WTC11 (cell line): ENCODE measurements around the gene HECW1. TPM values are rescaled to one million over a fixed set of nuclear protein-coding genes. Genes with fewer than 3 reads are reported as not detected.

Experiments used
- ATAC-seq: fragments of 200-7000 bp; cut with Tn5 transposase; 2 replicates; pipeline ENCODE4 v1.10.0; 2021; ENCODE audit warnings: mild to moderate bottlenecking, moderate library complexity
- CTCF ChIA-PET: fragments of 300-600 bp; sonication (Branson Sonifier 250); formaldehyde crosslinking; loops from one replicate; lab custom pipeline; 2021; ENCODE audit warnings: antibody characterized with exemption; lab: Charles Lee
- POLR2A ChIA-PET: fragments of 350-600 bp; sonication (Branson Sonifier 250); formaldehyde crosslinking; loops from one replicate; lab custom pipeline; 2021; ENCODE audit warnings: antibody characterized with exemption; lab: Charles Lee
- DNase-seq: peaks from one replicate; pipeline ENCODE4 v3.0.0; 2021; ENCODE audit warnings: low spot score
- H3K27ac Mint-ChIP-seq: 2 replicates; pipeline ENCODE4 v1.8.0; 2021; ENCODE audit warnings: mixed read lengths
- H3K27me3 Mint-ChIP-seq: 2 replicates; pipeline ENCODE4 v1.8.0; 2021; ENCODE audit warnings: low read depth, mild to moderate bottlenecking, moderate library complexity, mixed read lengths
- H3K36me3 Mint-ChIP-seq: 2 replicates; pipeline ENCODE4 v1.8.0; 2021; ENCODE audit warnings: mixed read lengths
- H3K4me1 Mint-ChIP-seq: 2 replicates; pipeline ENCODE4 v1.8.0; 2022; ENCODE audit warnings: mixed read lengths
- H3K4me3 Mint-ChIP-seq: 2 replicates; pipeline ENCODE4 v1.8.0; 2021; ENCODE audit warnings: mild to moderate bottlenecking, moderate library complexity, mixed read lengths
- H3K9me3 Mint-ChIP-seq: 2 replicates; pipeline ENCODE4 v1.8.0; 2021; ENCODE audit warnings: mixed read lengths
- ARID4B ChIP-seq: sonication (generic); formaldehyde crosslinking; IDR thresholded peaks from 2 replicates; pipeline ENCODE4 v1.8.0; 2023; ENCODE audit warnings: missing genetic modification reagents, mild to moderate bottlenecking, borderline replicate concordance
- ATF6 ChIP-seq: sonication (generic); formaldehyde crosslinking; IDR thresholded peaks from 2 replicates; pipeline ENCODE4 v1.8.1; 2023; ENCODE audit warnings: mild to moderate bottlenecking, missing genetic modification reagents
- CBFB ChIP-seq: sonication (generic); formaldehyde crosslinking; IDR thresholded peaks from 2 replicates; pipeline ENCODE4 v1.8.1; 2022; ENCODE audit warnings: mild to moderate bottlenecking, low read depth, missing genetic modification reagents
- E2F5 ChIP-seq: sonication (generic); formaldehyde crosslinking; IDR thresholded peaks from 2 replicates; pipeline ENCODE4 v1.8.1; 2022; ENCODE audit warnings: mild to moderate bottlenecking, moderate library complexity, missing genetic modification reagents
- ERG ChIP-seq: fragments of 250-450 bp; sonication (Bioruptor Pico); IDR thresholded peaks from 2 replicates; pipeline ENCODE4 v1.8.0; 2021; ENCODE audit warnings: mild to moderate bottlenecking
- ESRRA ChIP-seq: sonication (generic); formaldehyde crosslinking; IDR thresholded peaks from 2 replicates; pipeline ENCODE4 v1.8.1; 2022; ENCODE audit warnings: mild to moderate bottlenecking, missing genetic modification reagents, borderline replicate concordance
- PRDM15 ChIP-seq: sonication (generic); formaldehyde crosslinking; IDR thresholded peaks from 2 replicates; pipeline ENCODE4 v1.8.0; 2022; ENCODE audit warnings: missing genetic modification reagents
- STAT6 ChIP-seq: sonication (generic); formaldehyde crosslinking; conservative IDR thresholded peaks from 2 replicates; pipeline ENCODE4 v1.8.1; 2023; ENCODE audit warnings: mild to moderate bottlenecking, low read depth, missing genetic modification reagents, moderate library complexity
- ZBTB21 ChIP-seq: sonication (generic); formaldehyde crosslinking; IDR thresholded peaks from 2 replicates; pipeline ENCODE4 v1.8.1; 2023; ENCODE audit warnings: mild to moderate bottlenecking, missing genetic modification reagents, borderline replicate concordance
- ZNF425 ChIP-seq: fragments of 250-450 bp; sonication (Bioruptor Pico); conservative IDR thresholded peaks from 2 replicates; pipeline ENCODE4 v1.9.0; 2021; ENCODE audit warnings: mild to moderate bottlenecking
- ZNF532 ChIP-seq: fragments of 250-450 bp; sonication (Bioruptor Pico); IDR thresholded peaks from 2 replicates; pipeline ENCODE4 v1.9.0; 2021; ENCODE audit warnings: mild to moderate bottlenecking, borderline replicate concordance
- total RNA-seq: library from RNA; stranded (reverse); gene quantifications from 3 replicates; pipeline ENCODE4 v1.2.3, GENCODE V29; 2021

The HECW1 gene
- total RNA-seq, 1 experiment from 2014 or later = 6.1 TPM

- TF ChIP-seq ZNF532 (CRISPR knock-in tag) = no peak
- no peak for TF ChIP-seq E2F5 (CRISPR knock-in tag)
- TF ChIP-seq ATF6 (CRISPR knock-in tag) = no peak
- no peak for TF ChIP-seq ARID4B (CRISPR knock-in tag)
These were observed 251.9 kb downstream of the HECW1 start (continued) for GRCh38 chr7:43364391-43364790.

GRCh38 chr7:43372676-43373355, 260.4 kb downstream of the HECW1 start:
- ATAC-seq = peak; percentile 71
- TF ChIP-seq STAT6 = no peak
- no peak for TF ChIP-seq ZBTB21
- TF ChIP-seq PRDM15 (CRISPR knock-in tag) = no peak
- no peak for TF ChIP-seq ZNF425 (CRISPR knock-in tag)
- TF ChIP-seq CBFB = no peak
- TF ChIP-seq ERG (CRISPR knock-in tag) = no peak
- TF ChIP-seq ESRRA (CRISPR knock-in tag) = no peak

More at GRCh38 chr7:43372676-43373355, 260.4 kb downstream of the HECW1 start:
- H3K27ac Mint-ChIP-seq = no peak overlapping the region
- CTCF ChIA-PET = interaction anchor here (0.6 to 1.0 kb wide), 5 partner anchors 12 to 1180 kb away, joined by 3 to 4 read pairs (median 3); no protein-coding TSS in a partner anchor
- 0 out of 2 replicates have a peak, but pooled peaks cover 4% of the 10 kb centered on the region for H3K36me3 Mint-ChIP-seq
- peaks cover 18% of the 10 kb centered on the region for H3K4me1 Mint-ChIP-seq
- POLR2A ChIA-PET = interaction anchor here (0.5 to 0.6 kb wide), 2 partner anchors 63 to 466 kb away, joined by 4 to 7 read pairs; no protein-coding TSS in a partner anchor
- DNase-seq = no peak
- no peak overlapping the region for H3K4me3 Mint-ChIP-seq
- H3K9me3 Mint-ChIP-seq = peaks cover 15% of the 10 kb centered on the region
- no peaks in the 10 kb centered on the region for H3K27me3 Mint-ChIP-seq
